IMR-90 (cell line): ENCODE measurements around the gene RBM10. TPM values are rescaled to one million over a fixed set of nuclear protein-coding genes. Genes with fewer than 3 reads are reported as not detected.

Experiments
- ATAC-seq: fragments of 200-7000 bp; cut with Tn5 transposase; 2 replicates; pipeline ENCODE4 v1.9.1; 2020; ENCODE audit warnings: low read depth, mild to moderate bottlenecking, moderate library complexity
- BruUV-seq: library from RNA; stranded (reverse); fragments of 400-500 nt; replicated peaks from 2 replicates; lab custom pipeline; 2021; lab: Mats Ljungman, UMichigan
- CTCF ChIA-PET: fragments of 300-600 bp; formaldehyde crosslinking; extraction: SDS; loops from one replicate; lab custom pipeline; 2021; ENCODE audit warnings: antibody characterized with exemption; lab: Yijun Ruan, JAX
- POLR2A ChIA-PET: fragments of 300-600 bp; sonication (Branson Sonifier 250); formaldehyde crosslinking; loops from one replicate; lab custom pipeline; 2022; ENCODE audit warnings: antibody characterized with exemption; ENCODE audit not compliant: unreplicated experiment; lab: Charles Lee
- DNase-seq: peaks from one replicate; pipeline ENCODE4 v3.0.0; 2013
- H2AFZ ChIP-seq: replicated peaks from 2 replicates; pipeline ENCODE3; 2013; ENCODE audit warnings: low read length, mild to moderate bottlenecking; ENCODE audit not compliant: poor library complexity
- H2AK5ac ChIP-seq: 2 replicates; pipeline ENCODE4 v1.6.1; 2013; ENCODE audit warnings: low read depth, low read length, inconsistent platforms
- H2AK9ac ChIP-seq: replicated peaks from 2 replicates; pipeline ENCODE3; 2013; ENCODE audit warnings: mild to moderate bottlenecking, low read depth, low read length, moderate library complexity; ENCODE audit not compliant: poor library complexity
- H2BK120ac ChIP-seq: 2 replicates; pipeline ENCODE4 v1.6.1; 2013; ENCODE audit warnings: low read depth, low read length, inconsistent platforms
- H2BK15ac ChIP-seq: 3 replicates; pipeline ENCODE4 v1.6.1; 2013; ENCODE audit warnings: low read depth, low read length, inconsistent platforms
- H2BK20ac ChIP-seq: 2 replicates; pipeline ENCODE4 v1.6.1; 2013; ENCODE audit warnings: low read depth, mild to moderate bottlenecking, inconsistent platforms, low read length, moderate library complexity
- H2BK5ac ChIP-seq: 2 replicates; pipeline ENCODE4 v1.6.1; 2013; ENCODE audit warnings: mild to moderate bottlenecking, low read depth, low read length, inconsistent platforms; ENCODE audit not compliant: poor library complexity, severe bottlenecking
- H3K14ac ChIP-seq: replicated peaks from 2 replicates; pipeline ENCODE4 v1.6.1; 2013; ENCODE audit warnings: low read depth, low read length, inconsistent platforms
- H3K18ac ChIP-seq: 2 replicates; pipeline ENCODE4 v1.6.1; 2013; ENCODE audit warnings: low read depth, low read length, control low read depth
- H3K23ac ChIP-seq: 2 replicates; pipeline ENCODE4 v1.6.1; 2013; ENCODE audit warnings: low read depth, low read length, inconsistent platforms
- H3K27ac ChIP-seq: 2 replicates; pipeline ENCODE4 v1.5.1; 2013; ENCODE audit warnings: mild to moderate bottlenecking, control low read depth, low read length; ENCODE audit not compliant: insufficient read depth
- H3K27me3 ChIP-seq: 2 replicates; pipeline ENCODE4 v1.6.1; 2013; ENCODE audit warnings: low read length; ENCODE audit not compliant: control insufficient read depth, insufficient read depth
- H3K36me3 ChIP-seq: 2 replicates; pipeline ENCODE4 v1.6.1; 2013; ENCODE audit warnings: low read length, mixed read lengths; ENCODE audit not compliant: control insufficient read depth, insufficient read depth
- H3K4ac ChIP-seq: 2 replicates; pipeline ENCODE4 v1.6.1; 2013; ENCODE audit warnings: low read depth, low read length, inconsistent platforms
- H3K4me1 ChIP-seq: 2 replicates; pipeline ENCODE4 v1.6.1; 2013; ENCODE audit warnings: low read length, mixed read lengths; ENCODE audit not compliant: control insufficient read depth, insufficient read depth
- H3K4me2 ChIP-seq: 2 replicates; pipeline ENCODE4 v1.6.1; 2013; ENCODE audit warnings: low read depth, mild to moderate bottlenecking, control low read depth, low read length, moderate library complexity
- H3K4me3 ChIP-seq: 2 replicates; pipeline ENCODE4 v1.5.1; 2013; ENCODE audit warnings: low read depth, mild to moderate bottlenecking, control low read depth, low read length, moderate library complexity; ENCODE audit not compliant: insufficient read depth
- H3K56ac ChIP-seq: 2 replicates; pipeline ENCODE4 v1.6.1; 2013; ENCODE audit warnings: low read length, inconsistent platforms; ENCODE audit not compliant: insufficient read depth; ENCODE audit errors: extremely low read depth
- H3K79me1 ChIP-seq, 2 experiments: 2 replicates each; pipeline ENCODE4 v1.6.1; 2013; ENCODE audit warnings: low read length in 2 of 2, inconsistent platforms in 1 of 2, low read depth in 1 of 2
- H3K9ac ChIP-seq: 2 replicates; pipeline ENCODE4 v1.6.1; 2013; ENCODE audit warnings: low read depth, low read length, control low read depth
- H3K9me1 ChIP-seq: 2 replicates; pipeline ENCODE4 v1.6.1; 2013; ENCODE audit warnings: low read length, inconsistent platforms; ENCODE audit not compliant: insufficient read depth
- H3K9me3 ChIP-seq: 2 replicates; pipeline ENCODE4 v1.6.1; 2013; ENCODE audit warnings: low read length; ENCODE audit not compliant: control insufficient read depth, insufficient read depth
- H4K20me1 ChIP-seq: 2 replicates; pipeline ENCODE4 v1.6.1; 2013; ENCODE audit warnings: low read length, inconsistent platforms; ENCODE audit not compliant: insufficient read depth
- H4K5ac ChIP-seq: 2 replicates; pipeline ENCODE4 v1.6.1; 2013; ENCODE audit warnings: mild to moderate bottlenecking, low read depth, low read length, control low read depth
- H4K8ac ChIP-seq, 2 experiments: 2 replicates each; pipeline ENCODE4 v1.6.1; 2013; ENCODE audit warnings: low read depth in 2 of 2, low read length in 2 of 2, control low read depth in 1 of 2, inconsistent platforms in 1 of 2
- H4K91ac ChIP-seq: 2 replicates; pipeline ENCODE4 v1.6.1; 2013; ENCODE audit warnings: low read depth, low read length, inconsistent platforms; ENCODE audit not compliant: insufficient read depth
- NFE2L2 ChIP-seq: fragments of 150-350 bp; IDR thresholded peaks from 2 replicates; pipeline ENCODE4 v1.6.1; 2016; ENCODE audit warnings: low read depth, mild to moderate bottlenecking, low read length
- POLR2A ChIP-seq: IDR thresholded peaks from 2 replicates; pipeline ENCODE4 v1.6.1; 2012; ENCODE audit warnings: mild to moderate bottlenecking, low read depth, low read length
- WGBS, 2 experiments: methylation state at CpG; one replicate each; pipeline versions ENCODE4 v1.1.5 to v1.1.7; 2013; ENCODE audit warnings: missing lambda C conversion rate in 2 of 2; ENCODE audit not compliant: insufficient read length in 1 of 2; ENCODE audit errors: extremely low coverage in 2 of 2; 5-methylcytosine and 5-hydroxymethylcytosine counted together
- dilution Hi-C: fragments of 300-500 bp; cut with HindIII; formaldehyde crosslinking; loops from one replicate; pipeline ENCODE4 v1.14.3; 2018; ENCODE audit warnings: low sequenced_read_pairs; ENCODE audit not compliant: unreplicated experiment
- in situ Hi-C: fragments of 300-500 bp; cut with MboI; formaldehyde crosslinking; loops from 3 replicates; pipeline ENCODE4 v1.14.3; 2019; ENCODE audit warnings: low sequenced_read_pairs, inconsistent platforms, mixed read lengths
- intact Hi-C: fragments of 100-400 bp; cut with micrococcal nuclease; formaldehyde crosslinking; loops from 2 replicates; pipeline ENCODE4 v1.10.0; 2022
- polyA plus RNA-seq, 3 experiments: library from polyadenylated mRNA; depleted of rRNA; stranded (reverse); fragments of >200 nt; gene quantifications; 2 replicates each; pipeline ENCODE4 v1.2.3, GENCODE V29; 2012; ENCODE audit warnings: low replicate concordance in 1 of 3
- total RNA-seq: library from RNA; depleted of rRNA; stranded (reverse); fragments of >200 nt; gene quantifications from 2 replicates; pipeline ENCODE4 v1.2.3, GENCODE V29; 2012

Gene RBM10
- total and polyA plus RNA-seq, 2 of the 4 experiments (the other 2 are of a cell fraction) = 33.4 to 36.0 TPM

DNA sequence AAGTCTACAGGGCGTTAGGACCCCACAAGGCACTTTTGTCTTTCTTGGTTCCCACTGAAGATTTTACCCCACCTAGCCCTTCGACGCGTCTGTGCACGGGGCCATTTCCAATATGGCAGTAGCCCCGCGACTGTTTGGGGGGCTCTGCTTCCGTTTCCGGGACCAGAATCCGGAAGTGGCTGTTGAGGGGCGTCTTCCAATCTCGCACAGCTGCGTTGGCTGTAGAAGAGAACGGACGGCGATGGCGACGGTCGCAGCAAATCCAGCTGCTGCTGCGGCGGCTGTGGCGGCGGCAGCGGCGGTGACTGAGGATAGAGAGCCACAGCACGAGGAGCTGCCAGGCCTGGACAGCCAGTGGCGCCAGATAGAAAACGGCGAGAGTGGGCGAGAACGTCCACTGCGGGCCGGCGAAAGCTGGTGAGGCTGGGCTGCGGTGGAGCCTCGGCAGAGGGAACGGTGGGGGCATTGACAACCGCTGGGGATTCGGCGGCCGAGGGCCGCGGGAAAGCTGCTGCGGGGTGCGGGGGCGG is 87.8 kb downstream of the RBM10 start, which contains the start of gene USP11:
TSS of gene USP11 (plus strand) at position 207 of the 530 bp plus-strand sequence. CDS start at position 242, 35 bp downstream.
- peak within 1 kb of the TSS; percentile 75 for H4K91ac ChIP-seq
- peak within 1 kb of the TSS; percentile 83 for H2AK9ac ChIP-seq
- ATAC-seq = peak; percentile 16
- 0 out of 2 replicates have a peak, but pooled peaks cover 1% of the 10 kb centered on the region for H3K4me1 ChIP-seq
- peak within 1 kb of the TSS; percentile 87 for H2BK5ac ChIP-seq
- in situ Hi-C loops = no loop called here
- dilution Hi-C loops = no loop called here
- H2BK20ac ChIP-seq = no peak within 1 kb of the TSS
- H3K4me2 ChIP-seq = peak within 1 kb of the TSS; percentile 96
- H2AFZ ChIP-seq = peak within 1 kb of the TSS; percentile 85
- no peaks in the 10 kb centered on the region for H3K9me3 ChIP-seq
- peak within 1 kb of the TSS; percentile 81 for H3K4ac ChIP-seq
- H3K4me3 ChIP-seq = peak within 1 kb of the TSS; percentile 83
- peak within 1 kb of the TSS; percentile 97 for H4K5ac ChIP-seq
- peak within 1 kb of the TSS; percentile 87 for H3K14ac ChIP-seq
- CTCF ChIA-PET = interaction anchor here (0.6 to 1.5 kb wide), 2 partner anchors 80 to 109 kb away, joined by 3 to 4 read pairs; no protein-coding TSS in a partner anchor
- H4K20me1 ChIP-seq = peaks cover 16% of the 10 kb centered on the region; the same call in 1 of the 2 replicates
- peak within 1 kb of the TSS; percentile 78 for H3K56ac ChIP-seq
- peak; percentile 51 for DNase-seq
- 30% methylated on average over 35 of the region's 46 CpGs; no CpG with 5 or more reads in 1 of the 2 experiments for WGBS, 2 experiments
- POLR2A ChIA-PET = interaction anchor here (1.1 kb wide), 1 partner anchor 15 kb away, joined by 4 read pairs; no protein-coding TSS in a partner anchor
- peak within 1 kb of the TSS; percentile 92 for H3K9ac ChIP-seq
- BruUV-seq = no TSS peak
- peak within 1 kb of the TSS; percentile 42; the same call in 1 of the 2 replicates for H2BK120ac ChIP-seq
- peak within 1 kb of the TSS; percentile 73 for H3K18ac ChIP-seq
- peaks cover 9% of the 10 kb centered on the region for H3K36me3 ChIP-seq
- peak within 1 kb of the TSS; percentile 95 to 100 for H4K8ac ChIP-seq
- intact Hi-C loops = loop anchor here (1.0 to 5.0 kb wide), 2 partner anchors 79 to 149 kb away; no protein-coding TSS in a partner anchor
- peaks cover 8 to 18% of the 10 kb centered on the region in 2 experiments for H3K79me1 ChIP-seq
- H2BK15ac ChIP-seq = no peak within 1 kb of the TSS; the same call in 2 of the 3 replicates
- H3K27me3 ChIP-seq = peaks cover 9% of the 10 kb centered on the region
- H3K9me1 ChIP-seq = 0 out of 2 replicates have a peak, but pooled peaks cover 5% of the 10 kb centered on the region
- peak within 1 kb of the TSS; percentile 76 for H2AK5ac ChIP-seq
- peak within 1 kb of the TSS; percentile 84 for H3K23ac ChIP-seq
- TF ChIP-seq NFE2L2 (no peak), POLR2A (peak; percentile 93)
- peak within 1 kb of the TSS; percentile 92 for H3K27ac ChIP-seq
